Measurements from ENCODE around the gene GINS3.

GRCh38 chr16:58425245-58425644, 33.0 kb downstream of the GINS3 start:
- TF ChIP-seq CTCF (IDR thresholded peaks at IDR 0.05 in 4 of 5, conservative IDR thresholded peaks at IDR 0.05 in 1 of 5) (no peak), POLR2A (IDR thresholded peaks at IDR 0.05) (no peak)

All from gastrocnemius medialis (tissue), 4 donors.